Parietal lobe (tissue), 1 donor: ENCODE measurements around the gene SAMD1. TPM values are rescaled to one million over a fixed set of nuclear protein-coding genes. Genes with fewer than 3 reads are reported as not detected.

Experiments
- total RNA-seq: library from RNA; depleted of rRNA; stranded (reverse); fragments of >200 nt; gene quantifications from one replicate; pipeline ENCODE4 v1.2.3, GENCODE V29; 2014

SAMD1 gene
- 36.3 TPM for total RNA-seq

GRCh38 chr19:14090509-14091080 lies at the start of gene SAMD1:
SAMD1 (minus strand) TSS chr19:14090751.

GRCh38 chr19:14136509-14137281 lies 46.1 kb upstream of the SAMD1 start, which contains the start of gene ASF1B:
ASF1B (minus strand) TSS chr19:14136589; CDS start chr19:14136456, 133 bp downstream.

GRCh38 chr19:14117668-14118164 lies 27.2 kb upstream of the SAMD1 start, which contains the start of gene PRKACA:
PRKACA (minus strand) TSS chr19:14117762; CDS start chr19:14117547, 215 bp downstream.

GRCh38 chr19:14085309-14085995 lies 5.1 kb downstream of the SAMD1 start, which contains the start of gene C19orf67:
C19orf67 (minus strand) TSS chr19:14085783; CDS start chr19:14085627, 156 bp downstream.

GRCh38 chr19:14072535-14073260 lies 17.9 kb downstream of the SAMD1 start, which contains the start of gene MISP3:
MISP3 (plus strand) TSS chr19:14072786; CDS start chr19:14073310, 524 bp downstream.

GRCh38 chr19:14061751-14062557 lies 28.6 kb downstream of the SAMD1 start, which contains the start of gene PALM3:
PALM3 (minus strand) TSS chr19:14062076; CDS start chr19:14061980, 96 bp downstream.

Other genes with a start within 250 kb of the SAMD1 start
- gene NANOS3, start 213.6 kb downstream of the SAMD1 start, total RNA-seq = 3.8 TPM
- gene BRME1, start 184.6 kb downstream of the SAMD1 start, total RNA-seq = 21.9 TPM
- gene CC2D1A, start 184.6 kb downstream of the SAMD1 start, total RNA-seq = 20.0 TPM
- gene PODNL1, start 152.3 kb downstream of the SAMD1 start, total RNA-seq = not detected
- gene DCAF15, start 138.2 kb downstream of the SAMD1 start, total RNA-seq = 19.1 TPM
- gene RFX1, start 84.4 kb downstream of the SAMD1 start, total RNA-seq = 4.4 TPM
- not detected for gene RLN3, start 62.6 kb downstream of the SAMD1 start, total RNA-seq
- gene IL27RA, start 59.0 kb downstream of the SAMD1 start, total RNA-seq = 5.6 TPM
- gene PALM3, start 28.7 kb downstream of the SAMD1 start, total RNA-seq = 4.7 TPM
- gene MISP3, start 18.0 kb downstream of the SAMD1 start, total RNA-seq = 0.63 TPM
- not detected for gene C19orf67, start 5.0 kb downstream of the SAMD1 start, total RNA-seq
- 42.9 TPM for gene PRKACA, start 27.0 kb upstream of the SAMD1 start, total RNA-seq
- gene ASF1B, start 45.8 kb upstream of the SAMD1 start, total RNA-seq = 2.8 TPM
- 88.9 TPM for gene ADGRL1, start 115.4 kb upstream of the SAMD1 start, total RNA-seq